ENCODE measurements around the gene GIMD1.
A peak's percentile ranks its signal among the peaks of the same experiment; 100 is the strongest.
"Not testable (repeated sequence)": the region's sequence is repeated elsewhere in the genome, so short reads cannot be mapped to it uniquely, and the experiment has no call there.

Gene GIMD1

GRCh38 chr4:106347167-106347566 lies 21.4 kb downstream of the GIMD1 start:
- DNase-seq, result no peak

- no peak for DNase-seq
These were observed 24.0 kb downstream of the GIMD1 start for GRCh38 chr4:106344647-106344970.

GRCh38 chr4:106343865-106344646 lies 24.5 kb downstream of the GIMD1 start:
- no peak for DNase-seq

GRCh38 chr4:106340774-106341173 lies 27.8 kb downstream of the GIMD1 start:
- DNase-seq, result no peak

- DNase-seq, result no peak
These were observed 29.1 kb downstream of the GIMD1 start for GRCh38 chr4:106339431-106339830.

- no peak for DNase-seq
These were observed 29.9 kb downstream of the GIMD1 start for GRCh38 chr4:106338671-106339070.

GRCh38 chr4:106337916-106338315 lies 30.7 kb downstream of the GIMD1 start:
- no peak for DNase-seq

GRCh38 chr4:106336618-106337017 lies 32.0 kb downstream of the GIMD1 start:
- DNase-seq, result no peak

GRCh38 chr4:106334741-106335470 lies 33.7 kb downstream of the GIMD1 start:
- no peak for DNase-seq

- no peak for DNase-seq
These were observed 35.4 kb downstream of the GIMD1 start for GRCh38 chr4:106333186-106333585.

- DNase-seq, result peak in 1 of 2 donors; percentile 39
These were observed 39.4 kb downstream of the GIMD1 start for GRCh38 chr4:106329041-106329618.

GRCh38 chr4:106325800-106326199 lies 42.8 kb downstream of the GIMD1 start:
- no peak for DNase-seq

GRCh38 chr4:106323119-106323518 lies 45.5 kb downstream of the GIMD1 start:
- DNase-seq, result no peak

- not testable (repeated sequence) for DNase-seq
These were observed 46.8 kb downstream of the GIMD1 start for GRCh38 chr4:106321814-106322213.

GRCh38 chr4:106321168-106321567 lies 47.4 kb downstream of the GIMD1 start:
- DNase-seq, result not testable (repeated sequence)

- DNase-seq, result no peak
These were observed 48.3 kb downstream of the GIMD1 start for GRCh38 chr4:106320235-106320634.

GRCh38 chr4:106318511-106318910 lies 50.1 kb downstream of the GIMD1 start:
- no peak for DNase-seq

GRCh38 chr4:106317815-106318214 lies 50.8 kb downstream of the GIMD1 start:
- DNase-seq, result no peak

GRCh38 chr4:106316773-106317409 lies 51.7 kb downstream of the GIMD1 start:
- DNase-seq, result peak in 1 of 2 donors; percentile 28

GRCh38 chr4:106315968-106316772 lies 52.4 kb downstream of the GIMD1 start, which contains the start of the genes AIMP1 and TBCK:
Gene AIMP1, plus strand, starts transcription at chr4:106316550. Its CDS starts 8,460 bp downstream, at chr4:106325010.
Gene TBCK, minus strand, starts transcription at chr4:106316209. Its CDS starts 7,249 bp downstream, at chr4:106308960.
- peak; percentile 90 to 94 for DNase-seq

- peak; percentile 51 to 76 for DNase-seq
These were observed 53.1 kb downstream of the GIMD1 start for GRCh38 chr4:106315476-106315967.

GRCh38 chr4:106314960-106315359 lies 53.6 kb downstream of the GIMD1 start:
- peak in 1 of 2 donors; percentile 28 for DNase-seq

All from CD4-positive, alpha-beta T cell treated with Interferon alpha-2 for 1 hour (primary cell).